CD4-positive, alpha-beta T cell treated with Interleukin-4 for 4 hours (primary cell): ENCODE results near the gene DLK1.

Source experiments
- DNase-seq: peaks from one replicate; pipeline ENCODE4 v3.0.0-alpha.2; 2020

Gene DLK1

GRCh38 chr14:100693877-100694578 is 32.7 kb upstream of the DLK1 start:
- no peak for DNase-seq

GRCh38 chr14:100694579-100695422 is 31.9 kb upstream of the DLK1 start:
- no peak for DNase-seq

GRCh38 chr14:100695423-100695738 is 31.3 kb upstream of the DLK1 start:
- DNase-seq: no peak

- no peak for DNase-seq
Measured at GRCh38 chr14:100696008-100696407, 30.7 kb upstream of the DLK1 start.

GRCh38 chr14:100696590-100696989 is 30.1 kb upstream of the DLK1 start:
- DNase-seq: no peak

- no peak for DNase-seq
Measured at GRCh38 chr14:100698066-100698465, 28.6 kb upstream of the DLK1 start.

- DNase-seq: no peak
Measured at GRCh38 chr14:100698666-100699448, 27.8 kb upstream of the DLK1 start.

GRCh38 chr14:100701314-100701713 is 25.4 kb upstream of the DLK1 start:
- DNase-seq: no peak

GRCh38 chr14:100702590-100702989 is 24.1 kb upstream of the DLK1 start:
- no peak for DNase-seq

- DNase-seq: no peak
Measured at GRCh38 chr14:100703386-100704220, 23.1 kb upstream of the DLK1 start.

GRCh38 chr14:100706200-100706599 is 20.5 kb upstream of the DLK1 start:
- no peak for DNase-seq

GRCh38 chr14:100706860-100707259 is 19.8 kb upstream of the DLK1 start:
- DNase-seq: no peak

- DNase-seq: no peak
Measured at GRCh38 chr14:100708425-100709288, 18.0 kb upstream of the DLK1 start.

GRCh38 chr14:100709289-100710284 is 17.1 kb upstream of the DLK1 start:
- no peak for DNase-seq

- DNase-seq: no peak
Measured at GRCh38 chr14:100710391-100710790, 16.3 kb upstream of the DLK1 start.

GRCh38 chr14:100710826-100711462 is 15.7 kb upstream of the DLK1 start:
- no peak for DNase-seq

GRCh38 chr14:100711493-100711892 is 15.2 kb upstream of the DLK1 start:
- DNase-seq: no peak

- no peak for DNase-seq
Measured at GRCh38 chr14:100712490-100712889, 14.2 kb upstream of the DLK1 start.

- no peak for DNase-seq
Measured at GRCh38 chr14:100713705-100714104, 13.0 kb upstream of the DLK1 start.
